HG02571 (cell line): ENCODE data around the gene ADAT1.

Experiments
- ATAC-seq: cut with Tn5 transposase; IDR thresholded peaks from one replicate; pipeline ENCODE4 v1.9.1; 2021; ENCODE audit warnings: mild to moderate bottlenecking, moderate library complexity; ENCODE audit not compliant: unreplicated experiment

Gene ADAT1

DNA sequence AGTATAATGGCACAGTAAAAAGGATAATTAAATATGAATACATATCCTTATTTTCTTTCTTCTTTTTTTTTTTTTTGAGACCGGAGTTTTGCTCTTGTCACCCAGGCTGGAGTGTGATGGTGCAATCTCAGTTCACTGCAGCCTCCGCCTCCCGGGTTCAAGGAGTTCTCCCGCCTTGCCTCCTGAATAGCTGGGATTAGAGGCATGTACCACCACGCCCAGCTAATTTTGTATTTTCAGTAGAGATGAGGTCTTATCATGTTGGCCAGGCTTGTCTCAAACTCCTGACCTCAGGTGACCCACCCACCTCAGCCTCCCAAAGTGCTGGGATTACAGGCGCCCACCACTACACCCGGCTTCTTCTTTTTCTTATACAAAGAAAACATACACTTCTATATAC, 44.9 kb downstream of the ADAT1 start:
- no peak for ATAC-seq

DNA sequence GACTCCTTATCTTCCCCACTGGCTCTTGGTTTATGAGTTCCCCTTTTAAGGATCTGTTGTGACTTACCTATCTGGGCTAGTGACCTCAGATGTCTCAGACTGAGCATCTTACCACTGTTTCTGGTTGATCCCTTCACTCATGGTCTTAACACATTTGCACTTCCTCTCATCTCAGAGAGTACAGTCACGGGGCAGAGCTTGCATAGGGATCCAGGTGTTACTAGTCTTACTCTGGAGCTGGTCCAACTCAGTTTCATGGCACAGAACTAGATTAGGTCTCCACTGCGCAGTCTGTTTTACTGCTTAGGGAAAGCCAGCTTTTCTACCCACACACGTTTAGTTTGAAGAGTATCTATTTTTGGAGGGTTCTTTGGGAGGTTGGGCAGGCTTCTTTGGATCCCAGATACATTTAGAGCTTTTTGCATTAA, 46.7 kb downstream of the ADAT1 start:
- peak; percentile 50 for ATAC-seq

DNA sequence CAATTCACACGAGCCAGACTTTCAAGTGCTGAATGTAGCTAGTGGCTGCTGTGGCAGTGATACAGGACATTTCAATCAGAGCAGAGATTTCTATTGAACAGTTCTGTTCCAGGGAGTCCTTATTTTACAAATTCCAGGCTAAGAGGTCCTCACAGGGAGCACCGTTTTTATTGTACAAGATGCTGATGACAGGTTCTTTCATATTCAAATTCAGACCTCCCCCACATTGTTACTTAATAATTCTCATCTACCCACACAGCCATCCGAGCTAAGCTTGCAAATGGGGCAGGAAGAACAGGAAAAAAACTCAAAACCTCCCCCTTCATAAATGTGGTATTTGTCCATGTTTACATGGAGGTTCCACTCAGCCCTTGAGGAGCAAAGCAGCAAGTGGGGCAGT, 47.1 kb downstream of the ADAT1 start:
- ATAC-seq: no peak

DNA sequence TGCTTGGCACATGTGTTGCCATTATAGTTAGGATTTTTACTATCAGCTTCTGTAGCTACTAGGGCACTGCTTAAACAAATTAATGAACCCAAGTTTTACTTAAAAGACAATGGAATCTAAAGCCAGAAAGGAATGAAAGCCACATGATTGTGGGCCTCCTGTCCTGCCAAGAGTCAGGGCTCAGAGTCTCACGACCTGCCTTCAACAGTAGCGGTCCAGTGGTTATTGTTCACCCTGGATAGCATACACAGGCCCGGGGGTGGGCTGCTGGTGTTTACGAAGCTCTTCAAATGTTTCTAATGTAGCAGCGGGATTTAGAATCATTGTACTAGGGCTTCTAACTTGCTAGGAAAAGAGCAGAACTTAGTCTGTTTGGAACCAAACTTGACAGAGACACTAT, 49.1 kb downstream of the ADAT1 start:
- no peak for ATAC-seq

DNA sequence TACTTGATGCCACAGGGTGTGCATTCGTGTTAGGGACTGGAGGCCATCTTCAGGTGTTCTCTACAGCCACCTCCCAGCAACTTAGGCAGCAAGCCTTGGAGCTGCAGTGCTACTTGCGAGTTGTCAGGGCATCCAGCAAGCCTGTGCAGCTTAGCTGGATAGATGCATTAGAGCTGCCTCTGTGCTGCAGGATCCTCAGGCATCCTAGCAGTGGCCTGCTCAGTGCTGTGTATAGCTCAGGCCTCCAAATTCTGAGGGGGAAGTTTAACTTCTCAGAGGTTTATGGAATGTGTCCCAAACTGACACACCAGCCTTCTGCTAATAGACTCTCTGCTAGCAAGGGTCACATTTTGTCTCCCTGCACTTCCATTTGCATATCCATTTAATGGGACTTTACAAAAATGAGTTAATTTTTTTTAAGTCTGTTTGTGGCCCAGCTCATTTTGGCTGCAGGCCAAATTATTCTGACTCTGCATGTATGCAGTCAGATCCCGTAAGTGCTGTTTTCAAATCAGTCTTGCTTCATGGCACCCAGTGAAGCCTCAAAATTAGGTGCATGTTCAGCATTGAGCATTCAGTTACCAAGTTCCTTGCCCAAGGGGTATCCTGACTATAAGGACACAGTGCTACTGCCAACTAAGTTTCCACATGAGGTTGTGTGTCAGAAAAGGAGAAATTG, 50.1 kb downstream of the ADAT1 start:
- ATAC-seq: no peak

DNA sequence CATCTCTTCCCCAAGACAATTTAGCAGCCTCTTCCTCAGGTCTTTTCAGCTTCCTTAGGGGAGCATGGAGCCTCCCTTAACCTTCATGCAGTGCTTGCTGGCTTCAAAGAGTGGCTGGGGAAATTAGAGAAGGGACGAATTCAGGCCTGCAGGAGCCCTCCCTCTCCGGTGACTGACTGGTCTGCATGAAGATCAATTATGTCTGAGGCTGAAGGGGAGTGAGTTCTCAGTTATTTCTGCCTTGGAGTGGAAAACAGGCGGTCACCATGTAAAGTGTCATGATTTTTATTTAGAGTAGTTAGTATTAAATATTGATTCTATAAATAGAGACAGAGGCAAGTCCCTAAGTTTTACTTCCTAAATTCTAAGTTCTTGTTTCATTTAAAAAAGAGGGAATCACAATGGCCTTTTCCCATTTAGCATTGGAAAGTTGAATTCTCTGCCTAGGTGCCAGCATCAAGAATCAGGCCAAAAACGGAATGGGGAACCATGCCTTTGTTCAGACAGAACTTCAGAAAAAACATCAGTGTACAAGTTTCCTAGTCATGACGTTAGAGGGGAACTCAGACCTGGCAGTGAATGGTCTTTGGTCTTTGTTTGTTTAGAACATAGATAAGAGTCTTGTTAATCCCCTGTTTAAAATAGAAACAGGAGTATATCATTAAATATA, 52.5 kb downstream of the ADAT1 start:
- no peak for ATAC-seq

DNA sequence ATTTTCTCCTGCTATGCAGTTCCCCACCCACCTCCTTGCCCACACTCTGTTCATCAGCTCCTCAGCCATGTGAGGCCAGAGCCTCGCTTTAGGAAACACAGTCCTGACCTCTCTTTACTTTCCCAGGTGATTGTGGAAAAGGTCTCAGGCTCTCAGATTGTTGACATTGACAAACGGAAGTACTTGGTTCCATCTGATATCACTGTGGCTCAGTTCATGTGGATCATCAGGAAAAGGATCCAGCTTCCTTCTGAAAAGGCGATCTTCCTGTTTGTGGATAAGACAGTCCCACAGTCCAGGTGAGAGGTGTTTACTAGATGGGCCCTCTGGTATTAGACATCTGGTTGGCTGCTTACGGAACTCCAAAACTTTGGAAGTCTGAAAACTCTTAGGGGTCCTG, 55.2 kb downstream of the ADAT1 start:
- ATAC-seq: no peak

DNA sequence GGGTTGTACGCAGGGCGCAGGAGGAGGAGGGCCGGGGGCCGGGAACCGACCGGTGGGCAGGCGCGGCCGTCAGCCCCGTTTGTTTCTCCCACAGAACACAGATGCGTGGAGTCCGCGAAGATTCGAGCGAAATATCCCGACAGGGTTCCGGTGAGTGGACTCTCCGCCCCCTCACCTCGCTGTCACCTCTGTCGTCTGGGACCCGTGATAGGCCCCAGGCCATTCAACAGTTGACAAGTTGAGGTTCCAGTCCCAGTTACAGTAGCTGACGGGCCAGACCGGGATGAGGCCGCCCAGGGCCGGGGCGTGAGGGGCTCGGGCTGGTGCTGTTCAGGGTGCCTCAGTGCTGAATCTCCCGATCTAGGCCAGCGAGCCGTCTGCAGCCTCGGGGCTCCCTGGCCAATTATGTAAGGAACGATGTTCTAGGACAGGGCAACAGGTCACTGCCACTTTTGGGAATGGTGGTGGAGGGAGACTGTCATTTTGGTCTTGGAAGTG, 56.3 kb downstream of the ADAT1 start:
- ATAC-seq: peak; percentile 1

DNA sequence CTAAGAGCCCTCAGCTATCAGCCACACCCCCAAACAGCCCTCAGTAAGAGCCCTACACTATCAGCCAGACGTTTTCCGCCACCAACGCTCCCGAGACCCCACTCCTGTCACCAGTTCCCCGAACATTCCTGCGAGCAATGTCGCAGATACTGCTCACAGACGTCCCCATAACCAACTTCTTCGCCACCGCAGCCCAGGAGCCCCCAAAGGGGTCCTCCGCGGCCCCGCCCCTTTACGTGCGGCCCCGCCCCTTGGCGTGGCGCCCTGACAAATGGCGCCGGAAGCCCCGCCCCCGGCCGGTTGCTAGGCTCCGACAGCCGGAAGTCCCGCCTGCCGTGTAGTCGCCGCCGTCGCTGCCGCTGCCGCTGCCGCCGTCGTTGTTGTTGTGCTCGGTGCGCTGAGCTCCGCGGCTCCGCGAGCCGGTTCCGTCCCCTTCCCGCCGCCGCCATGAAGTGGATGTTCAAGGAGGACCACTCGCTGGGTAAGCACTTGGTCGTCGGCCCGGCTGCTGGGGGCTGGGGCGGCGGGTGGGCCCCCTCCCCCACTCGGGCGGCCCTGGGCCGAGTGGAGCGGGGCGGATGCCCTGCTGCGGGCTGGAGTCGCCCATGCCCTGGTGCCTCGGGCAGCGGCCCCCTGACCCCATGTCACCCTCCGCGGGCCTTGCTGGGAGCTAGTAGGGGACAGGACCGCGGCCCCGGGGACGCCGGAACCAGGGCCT, 56.9 kb downstream of the ADAT1 start, which contains the start of gene GABARAPL2:
Gene GABARAPL2, plus strand, starts transcription at position 340 of the 718 bp plus-strand sequence. Its CDS starts 108 bp downstream, at position 448.
- ATAC-seq: peak; percentile 72

DNA sequence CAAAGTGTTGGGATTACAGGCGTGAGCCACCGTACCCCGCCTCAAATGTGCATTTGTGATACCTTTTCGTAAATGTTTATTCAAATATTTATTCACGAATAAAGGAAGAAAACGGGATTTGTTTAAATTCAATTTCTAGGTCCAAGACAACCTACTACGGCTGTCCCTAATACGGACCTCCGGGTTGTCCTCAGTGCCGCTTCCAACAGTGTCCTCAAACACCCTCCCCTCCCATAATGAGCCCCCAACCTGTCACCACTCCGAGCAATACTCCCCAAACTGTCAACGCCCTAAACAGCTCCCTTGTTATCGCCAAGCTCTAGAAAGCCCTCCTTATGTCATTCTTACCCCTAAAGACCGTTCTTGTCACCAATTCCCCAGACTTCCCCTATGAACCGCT, 57.4 kb downstream of the ADAT1 start:
- ATAC-seq: peak; percentile 11

DNA sequence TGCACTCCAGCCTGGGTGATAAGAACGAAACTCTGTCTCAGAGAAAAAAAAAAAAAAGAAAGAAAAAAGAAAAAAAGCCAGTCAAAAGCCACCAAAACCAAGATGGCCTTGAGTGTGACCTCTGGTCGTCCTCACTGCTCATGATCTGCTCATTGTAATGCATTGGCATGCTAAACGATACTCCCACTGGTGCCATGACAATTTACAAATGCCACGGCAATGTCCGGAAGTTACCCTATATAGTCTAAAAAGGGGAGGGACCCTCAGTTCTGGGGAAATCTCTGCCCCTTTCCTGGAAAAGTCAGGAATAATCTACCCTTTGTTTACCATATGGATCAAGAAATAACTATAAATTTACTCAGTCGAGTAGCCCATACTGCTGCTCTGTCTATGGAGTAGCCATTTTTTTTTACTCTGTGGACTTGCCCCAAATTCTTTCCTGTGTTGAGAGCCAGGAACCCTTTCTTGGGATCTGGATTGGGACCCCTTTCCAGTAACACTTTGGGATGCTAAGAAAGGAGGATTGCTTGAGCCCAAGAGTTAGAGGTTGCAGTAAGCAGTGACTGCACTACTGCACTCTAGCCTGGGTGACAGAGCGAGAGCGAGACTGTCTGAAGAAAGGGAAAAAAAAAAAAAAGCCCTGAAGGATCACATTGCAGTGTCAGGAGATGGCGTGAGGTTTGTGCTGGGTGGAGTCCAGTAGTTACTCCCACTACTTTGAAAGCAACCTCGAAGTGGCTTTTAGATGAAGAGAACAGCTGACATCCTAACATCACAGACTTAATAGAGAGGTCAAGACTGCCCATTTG, 63.3 kb downstream of the ADAT1 start:
- ATAC-seq: no peak

DNA sequence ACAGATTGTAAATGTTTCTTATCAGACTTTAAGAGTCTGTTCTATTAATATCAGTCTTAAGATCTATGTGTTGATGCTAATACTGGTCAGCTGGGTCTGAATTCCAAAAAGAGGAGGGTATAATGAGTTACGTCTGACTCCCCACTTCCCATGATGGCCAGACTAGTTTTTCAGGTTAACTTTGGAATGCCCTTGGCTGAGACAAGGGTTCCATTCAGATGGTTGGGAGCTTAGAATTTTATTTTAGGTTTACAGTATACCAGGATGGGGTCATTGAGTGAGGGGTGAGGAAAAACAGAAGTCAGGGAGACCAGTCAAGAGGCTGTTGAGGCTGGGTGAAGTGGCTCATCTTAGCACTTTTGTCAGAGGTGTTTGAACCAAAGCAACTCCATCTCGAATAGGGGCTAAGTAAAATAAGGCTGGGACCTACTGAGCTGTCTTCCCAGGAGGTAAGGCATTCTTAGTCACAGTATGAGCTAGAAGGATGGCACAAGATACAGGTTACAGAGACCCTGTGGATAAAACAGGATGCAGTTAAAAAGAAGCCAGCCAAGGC, 64.2 kb downstream of the ADAT1 start:
- ATAC-seq: no peak

DNA sequence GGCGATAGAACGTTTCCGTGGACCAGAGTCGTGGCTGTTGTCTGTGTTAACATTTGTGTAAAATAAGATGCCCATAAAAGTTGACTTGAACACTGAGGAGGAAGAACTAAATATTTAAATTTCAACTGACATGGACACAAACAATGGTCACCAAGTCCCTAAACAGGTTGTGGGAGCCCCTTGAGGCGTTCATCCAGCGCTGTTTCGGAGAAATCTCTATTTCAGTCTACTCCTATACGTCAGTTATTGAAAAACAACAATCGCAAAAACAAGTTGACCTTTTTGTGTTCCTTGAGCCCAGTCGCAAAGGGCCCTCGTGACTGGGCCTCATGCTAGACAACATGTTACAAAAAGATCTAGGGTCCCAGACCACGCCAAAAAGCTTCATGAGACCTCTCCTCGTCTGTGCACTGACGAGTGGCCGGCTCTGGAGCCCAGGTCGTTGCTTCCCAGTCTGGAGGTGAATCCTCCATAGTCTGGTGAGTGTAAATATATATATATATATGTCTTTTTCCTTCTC, 66.6 kb downstream of the ADAT1 start:
- no peak for ATAC-seq

DNA sequence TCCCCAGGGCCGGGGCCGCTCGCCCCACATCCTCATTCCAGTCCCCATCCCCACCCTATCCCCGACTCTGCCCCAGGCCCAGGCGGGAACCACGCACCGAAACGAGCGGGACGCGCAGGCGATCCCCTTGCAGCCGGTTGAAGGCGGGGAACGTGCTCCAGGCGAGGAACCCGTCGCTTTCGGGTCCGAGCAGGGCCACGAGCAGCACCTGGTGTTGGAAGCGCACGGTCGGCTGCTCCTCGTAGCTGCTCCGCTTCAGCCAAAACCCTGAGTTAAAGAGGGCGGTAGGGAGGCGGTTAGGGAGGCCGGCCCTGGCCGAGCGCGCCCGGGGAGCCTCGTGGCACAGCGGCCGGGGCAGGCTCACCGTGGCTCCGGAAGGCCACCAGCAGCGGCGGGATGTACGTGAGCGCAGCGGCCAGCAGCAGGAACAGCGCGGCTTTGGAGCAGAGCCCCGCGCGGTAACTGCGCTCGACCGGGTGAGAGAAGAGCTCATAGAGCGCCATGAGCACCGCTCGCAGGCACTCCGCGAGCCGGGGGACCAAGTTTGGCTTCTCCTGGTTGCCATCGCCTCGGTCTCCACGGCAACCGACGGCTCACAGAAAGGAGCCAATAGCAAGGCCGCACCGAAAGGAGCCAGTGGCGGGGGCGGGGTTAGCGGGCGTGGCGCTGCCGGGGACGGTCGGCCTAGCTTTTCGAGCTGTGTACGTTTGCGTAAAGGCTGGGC, 67.2 kb downstream of the ADAT1 start, which contains the start of gene TMEM231:
Gene TMEM231, minus strand, starts transcription at position 546 of the 724 bp plus-strand sequence. Its CDS starts 43 bp downstream, at position 503.
- peak; percentile 97 for ATAC-seq

DNA sequence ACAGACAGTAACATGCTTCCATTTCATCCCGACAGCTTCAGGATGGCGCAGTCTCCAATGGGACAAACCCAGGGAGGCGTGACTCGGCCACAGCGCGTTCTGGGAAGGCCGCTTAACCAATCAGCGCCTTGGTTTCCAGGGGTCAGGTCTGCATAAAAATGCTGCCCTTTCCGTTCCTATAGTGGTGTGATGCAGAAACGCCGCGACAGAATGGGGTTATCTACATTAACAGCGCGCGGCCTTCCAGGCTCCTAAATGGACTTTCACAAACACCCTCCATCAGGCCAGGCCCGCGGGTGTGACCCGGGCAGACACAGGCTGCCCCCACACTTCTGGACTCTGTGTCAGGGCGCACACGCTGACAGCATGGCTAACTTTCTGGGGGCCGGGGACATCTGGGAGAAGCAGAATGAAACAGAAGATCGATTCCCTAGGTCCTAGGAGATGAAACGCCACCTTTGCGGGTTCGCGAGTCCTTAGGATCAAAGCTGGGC, 67.8 kb downstream of the ADAT1 start:
- peak; percentile 31 for ATAC-seq

DNA sequence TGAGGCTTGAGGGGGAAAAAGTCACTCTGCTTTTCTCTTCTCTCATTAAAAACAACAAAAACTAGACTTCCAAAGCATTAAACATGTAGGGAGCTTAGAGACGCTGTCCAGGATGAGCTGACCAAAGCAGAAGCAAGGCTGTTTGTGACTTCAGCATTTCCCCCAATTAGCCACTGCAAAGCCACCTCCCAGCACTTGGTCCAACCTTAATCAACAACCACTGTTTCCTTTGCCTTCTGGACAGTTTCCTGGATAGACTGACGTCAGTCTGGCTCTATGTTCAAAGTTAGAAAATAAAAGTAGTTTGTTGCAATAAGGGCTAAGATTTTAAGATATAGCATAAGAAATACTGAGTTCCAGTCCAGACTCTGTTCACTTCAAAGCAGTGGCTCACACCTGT, 70.1 kb downstream of the ADAT1 start:
- ATAC-seq: no peak

DNA sequence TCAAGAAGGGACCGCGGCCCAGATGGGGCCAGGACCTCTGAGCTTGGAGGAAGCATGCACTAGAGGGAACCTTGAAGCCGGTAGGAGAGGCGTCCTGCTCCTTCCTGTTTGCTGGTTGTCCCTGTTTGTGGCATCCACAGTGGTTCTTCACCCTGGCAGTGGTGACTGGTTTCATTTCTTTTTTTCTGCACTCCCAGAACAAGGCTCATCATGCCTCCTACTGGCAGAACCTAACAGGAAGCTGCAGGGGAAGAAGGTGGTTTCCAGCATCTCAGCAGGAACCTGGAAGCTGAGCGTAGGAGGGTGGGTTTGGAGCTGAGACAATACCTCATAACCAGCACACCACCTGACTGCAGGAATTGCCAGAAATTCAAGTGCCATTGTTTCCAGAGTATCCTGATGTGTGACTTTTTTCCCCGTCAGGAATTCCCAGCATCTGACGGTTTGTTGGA, 72.8 kb downstream of the ADAT1 start:
- ATAC-seq: peak; percentile 66
